ENCODE measurements around the gene ZNF668. TPM values are rescaled to one million over a fixed set of nuclear protein-coding genes. Genes with fewer than 3 reads are reported as not detected.
A peak's percentile ranks its signal among the peaks of the same experiment; 100 is the strongest.

The ZNF668 gene
- total and polyA plus RNA-seq, 2 of the 13 experiments (the other 11 are each of a cell fraction or from before 2014, with no cell fraction given), result 3.8 to 9.8 TPM

DNA sequence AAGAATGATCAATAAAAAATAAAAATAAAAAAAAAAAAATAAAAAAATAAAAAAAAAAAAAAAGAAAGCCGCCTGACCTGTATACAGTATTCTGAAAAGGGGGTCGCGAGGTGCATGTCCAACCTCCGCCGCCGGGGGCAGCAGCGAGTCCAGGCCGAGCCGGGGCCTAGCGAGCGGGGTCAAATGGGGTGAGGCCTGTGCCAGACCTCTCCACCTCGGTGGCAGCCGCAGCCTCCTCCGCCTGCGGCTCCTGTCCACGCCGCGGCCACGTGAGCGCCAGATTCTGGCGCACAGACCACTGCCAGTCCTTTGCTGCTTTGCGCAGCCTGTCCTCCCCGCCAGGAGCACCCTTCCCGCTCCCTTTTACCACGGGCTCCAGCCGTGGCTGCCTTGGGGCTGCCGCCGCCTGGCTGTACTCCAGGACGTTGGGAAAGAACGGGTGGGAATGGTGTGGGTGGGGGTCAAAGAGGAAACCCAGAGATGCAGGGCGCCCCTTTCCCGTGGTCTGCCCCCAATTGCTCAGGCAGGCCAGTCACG lies 31.7 kb upstream of the ZNF668 start (continued):
- TF ChIP-seq, protein P1, sequence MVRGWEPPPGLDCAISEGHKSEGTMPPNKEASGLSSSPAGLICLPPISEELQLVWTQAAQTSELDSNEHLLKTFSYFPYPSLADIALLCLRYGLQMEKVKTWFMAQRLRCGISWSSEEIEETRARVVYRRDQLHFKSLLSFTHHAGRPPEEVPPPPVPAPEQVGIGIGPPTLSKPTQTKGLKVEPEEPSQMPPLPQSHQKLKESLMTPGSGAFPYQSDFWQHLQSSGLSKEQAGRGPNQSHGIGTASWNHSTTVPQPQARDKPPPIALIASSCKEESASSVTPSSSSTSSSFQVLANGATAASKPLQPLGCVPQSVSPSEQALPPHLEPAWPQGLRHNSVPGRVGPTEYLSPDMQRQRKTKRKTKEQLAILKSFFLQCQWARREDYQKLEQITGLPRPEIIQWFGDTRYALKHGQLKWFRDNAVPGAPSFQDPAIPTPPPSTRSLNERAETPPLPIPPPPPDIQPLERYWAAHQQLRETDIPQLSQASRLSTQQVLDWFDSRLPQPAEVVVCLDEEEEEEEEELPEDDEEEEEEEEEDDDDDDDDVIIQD (CRISPR knock-in tag; IDR thresholded peaks at IDR 0.05; ENCODE audit: low read depth), result peak; percentile 77
- TF ChIP-seq ZNF879 (CRISPR knock-in tag; IDR thresholded peaks at IDR 0.05), result peak; percentile 95; the same call in 1 of the 2 replicates
- TF ChIP-seq AFF4 (CRISPR knock-in tag; IDR thresholded peaks at IDR 0.05), result no peak
- TF ChIP-seq BCL3 (CRISPR knock-in tag; IDR thresholded peaks at IDR 0.05), result peak; percentile 93
- TF ChIP-seq GLI4 (CRISPR knock-in tag; IDR thresholded peaks at IDR 0.05; ENCODE audit: borderline replicate concordance), result no peak; the same call in 1 of the 2 replicates
- TF ChIP-seq ZBTB2 (CRISPR knock-in tag; IDR thresholded peaks at IDR 0.05; ENCODE audit: low read depth), result peak; percentile 47; the same call in 1 of the 2 replicates
- TF ChIP-seq IRF9 (CRISPR knock-in tag; IDR thresholded peaks at IDR 0.05; ENCODE audit: borderline replicate concordance), result peak; percentile 92
- peak; percentile 93 for TF ChIP-seq ZNF329 (CRISPR knock-in tag; IDR thresholded peaks at IDR 0.05; ENCODE audit: low read depth)
- peak; percentile 98 for TF ChIP-seq ZNF331 (CRISPR knock-in tag; IDR thresholded peaks at IDR 0.05)
- no peak for TF ChIP-seq NFE2L2 (IDR thresholded peaks at IDR 0.05; ENCODE audit: low read length)
- TF ChIP-seq KDM3A (CRISPR knock-in tag; IDR thresholded peaks at IDR 0.05; ENCODE audit: low read depth), result peak; percentile 98; the same call in 1 of the 2 replicates
- TF ChIP-seq, protein P2, sequence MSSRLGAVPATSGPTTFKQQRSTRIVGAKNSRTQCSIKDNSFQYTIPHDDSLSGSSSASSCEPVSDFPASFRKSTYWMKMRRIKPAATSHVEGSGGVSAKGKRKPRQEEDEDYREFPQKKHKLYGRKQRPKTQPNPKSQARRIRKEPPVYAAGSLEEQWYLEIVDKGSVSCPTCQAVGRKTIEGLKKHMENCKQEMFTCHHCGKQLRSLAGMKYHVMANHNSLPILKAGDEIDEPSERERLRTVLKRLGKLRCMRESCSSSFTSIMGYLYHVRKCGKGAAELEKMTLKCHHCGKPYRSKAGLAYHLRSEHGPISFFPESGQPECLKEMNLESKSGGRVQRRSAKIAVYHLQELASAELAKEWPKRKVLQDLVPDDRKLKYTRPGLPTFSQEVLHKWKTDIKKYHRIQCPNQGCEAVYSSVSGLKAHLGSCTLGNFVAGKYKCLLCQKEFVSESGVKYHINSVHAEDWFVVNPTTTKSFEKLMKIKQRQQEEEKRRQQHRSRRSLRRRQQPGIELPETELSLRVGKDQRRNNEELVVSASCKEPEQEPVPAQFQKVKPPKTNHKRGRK (CRISPR knock-in tag; IDR thresholded peaks at IDR 0.05), result no peak
- TF ChIP-seq GMEB2 (CRISPR knock-in tag; IDR thresholded peaks at IDR 0.05; ENCODE audit: low read depth), result 0 out of 2 replicates have a peak, but pooled peaks have one; percentile 35
- TF ChIP-seq MXI1 (IDR thresholded peaks at IDR 0.05; ENCODE audit: borderline replicate concordance, low read depth, low read length), result peak; percentile 93
- no peak for TF ChIP-seq EZH2 (conservative IDR thresholded peaks at IDR 0.05; ENCODE audit: low read depth, low read length)
- no peak for TF ChIP-seq ZNF282 (IDR thresholded peaks at IDR 0.05; ENCODE audit: partially characterized antibody)

Measured in HepG2 (cell line).